WTC11 (cell line): Measurements from ENCODE around the gene ZKSCAN8.

Source experiments
- CREB1 ChIP-seq: sonication (generic); formaldehyde crosslinking; IDR thresholded peaks from 2 replicates; pipeline ENCODE4 v1.8.0; 2023; ENCODE audit warnings: mild to moderate bottlenecking, missing genetic modification reagents
- FOXJ3 ChIP-seq: sonication (generic); formaldehyde crosslinking; IDR thresholded peaks from 2 replicates; pipeline ENCODE4 v1.9.0; 2021; ENCODE audit warnings: missing genetic modification reagents, mild to moderate bottlenecking, borderline replicate concordance
- SP1 ChIP-seq: sonication (generic); formaldehyde crosslinking; conservative IDR thresholded peaks from 2 replicates; pipeline ENCODE4 v1.8.1; 2022; ENCODE audit warnings: missing genetic modification reagents
- ZNF121 ChIP-seq: sonication (generic); formaldehyde crosslinking; IDR thresholded peaks from 2 replicates; pipeline ENCODE4 v1.8.0; 2023; ENCODE audit warnings: missing genetic modification reagents
- TF ChIP-seq, protein P1 (sequence below): sonication (generic); formaldehyde crosslinking; IDR thresholded peaks from 2 replicates; pipeline ENCODE4 v1.8.1; 2023; ENCODE audit warnings: mild to moderate bottlenecking, missing genetic modification reagents, moderate library complexity
- TF ChIP-seq, protein P2 (sequence below): fragments of 200-600 bp; IDR thresholded peaks from 2 replicates; pipeline ENCODE4 v1.8.0; 2022; ENCODE audit warnings: antibody characterized with exemption

DNA sequence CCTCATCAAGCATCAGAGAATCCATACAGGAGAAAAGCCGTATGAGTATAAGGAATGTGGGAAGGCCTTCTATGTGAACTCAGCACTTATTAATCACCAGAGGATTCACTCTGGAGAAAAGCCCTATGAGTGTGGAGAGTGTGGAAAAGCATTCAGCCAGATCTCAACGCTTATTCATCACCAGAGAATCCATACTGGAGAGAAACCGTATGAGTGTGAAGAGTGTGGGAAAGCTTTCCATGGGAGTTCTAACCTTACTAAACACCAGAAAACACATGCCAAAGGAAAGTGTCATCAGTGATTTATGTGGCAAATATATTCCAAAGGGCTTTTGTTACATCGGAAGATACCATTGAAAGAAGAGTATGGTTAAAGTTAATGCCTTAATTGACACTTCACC is 25.4 kb downstream of the ZKSCAN8 start:
- TF ChIP-seq FOXJ3 (CRISPR knock-in tag) (no peak), SP1 (CRISPR knock-in tag) (no peak), ZNF121 (no peak), CREB1 (CRISPR knock-in tag) (no peak)
- TF ChIP-seq, protein P1, sequence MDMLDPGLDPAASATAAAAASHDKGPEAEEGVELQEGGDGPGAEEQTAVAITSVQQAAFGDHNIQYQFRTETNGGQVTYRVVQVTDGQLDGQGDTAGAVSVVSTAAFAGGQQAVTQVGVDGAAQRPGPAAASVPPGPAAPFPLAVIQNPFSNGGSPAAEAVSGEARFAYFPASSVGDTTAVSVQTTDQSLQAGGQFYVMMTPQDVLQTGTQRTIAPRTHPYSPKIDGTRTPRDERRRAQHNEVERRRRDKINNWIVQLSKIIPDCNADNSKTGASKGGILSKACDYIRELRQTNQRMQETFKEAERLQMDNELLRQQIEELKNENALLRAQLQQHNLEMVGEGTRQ, result no peak
- TF ChIP-seq, protein P2, sequence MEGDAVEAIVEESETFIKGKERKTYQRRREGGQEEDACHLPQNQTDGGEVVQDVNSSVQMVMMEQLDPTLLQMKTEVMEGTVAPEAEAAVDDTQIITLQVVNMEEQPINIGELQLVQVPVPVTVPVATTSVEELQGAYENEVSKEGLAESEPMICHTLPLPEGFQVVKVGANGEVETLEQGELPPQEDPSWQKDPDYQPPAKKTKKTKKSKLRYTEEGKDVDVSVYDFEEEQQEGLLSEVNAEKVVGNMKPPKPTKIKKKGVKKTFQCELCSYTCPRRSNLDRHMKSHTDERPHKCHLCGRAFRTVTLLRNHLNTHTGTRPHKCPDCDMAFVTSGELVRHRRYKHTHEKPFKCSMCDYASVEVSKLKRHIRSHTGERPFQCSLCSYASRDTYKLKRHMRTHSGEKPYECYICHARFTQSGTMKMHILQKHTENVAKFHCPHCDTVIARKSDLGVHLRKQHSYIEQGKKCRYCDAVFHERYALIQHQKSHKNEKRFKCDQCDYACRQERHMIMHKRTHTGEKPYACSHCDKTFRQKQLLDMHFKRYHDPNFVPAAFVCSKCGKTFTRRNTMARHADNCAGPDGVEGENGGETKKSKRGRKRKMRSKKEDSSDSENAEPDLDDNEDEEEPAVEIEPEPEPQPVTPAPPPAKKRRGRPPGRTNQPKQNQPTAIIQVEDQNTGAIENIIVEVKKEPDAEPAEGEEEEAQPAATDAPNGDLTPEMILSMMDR, result no peak
